NB4 (cell line): ENCODE measurements around the gene DNAJA3.

Experiments used
- POLR2A ChIP-seq: IDR thresholded peaks from 2 replicates; pipeline ENCODE4 v1.6.1; 2011; ENCODE audit warnings: mild to moderate bottlenecking; ENCODE audit not compliant: insufficient read length; ENCODE audit errors: extremely low read depth
- TF ChIP-seq, protein P1 (sequence below): IDR thresholded peaks from 2 replicates; pipeline ENCODE4 v1.6.1; 2011; ENCODE audit warnings: low read depth, low read length
- TF ChIP-seq, protein P2 (sequence below): IDR thresholded peaks from one replicate; pipeline ENCODE4 v1.5.1; 2012; ENCODE audit warnings: low read depth, low read length

DNA sequence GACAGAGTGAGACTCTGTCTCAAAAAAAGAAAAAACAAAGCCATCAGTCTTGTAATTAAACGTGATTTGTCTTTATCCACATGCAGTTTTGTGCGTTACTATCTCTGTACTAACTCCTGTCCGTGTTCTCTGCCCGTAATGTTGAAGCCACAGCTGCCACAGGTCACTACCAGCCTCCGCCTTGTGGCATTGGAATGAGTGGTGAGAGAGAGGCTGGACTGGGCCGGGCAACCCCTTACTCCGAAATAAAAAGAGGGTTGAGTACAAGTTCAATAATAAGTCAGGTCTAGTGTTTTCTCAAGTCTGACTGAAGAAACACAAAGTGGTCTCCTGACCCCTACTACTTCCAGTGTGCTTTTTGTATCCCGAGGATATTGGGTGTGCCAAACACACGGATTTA, 5.4 kb downstream of the DNAJA3 start:
- TF ChIP-seq, protein P1, sequence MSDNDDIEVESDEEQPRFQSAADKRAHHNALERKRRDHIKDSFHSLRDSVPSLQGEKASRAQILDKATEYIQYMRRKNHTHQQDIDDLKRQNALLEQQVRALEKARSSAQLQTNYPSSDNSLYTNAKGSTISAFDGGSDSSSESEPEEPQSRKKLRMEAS = no peak
- TF ChIP-seq, protein P2, sequence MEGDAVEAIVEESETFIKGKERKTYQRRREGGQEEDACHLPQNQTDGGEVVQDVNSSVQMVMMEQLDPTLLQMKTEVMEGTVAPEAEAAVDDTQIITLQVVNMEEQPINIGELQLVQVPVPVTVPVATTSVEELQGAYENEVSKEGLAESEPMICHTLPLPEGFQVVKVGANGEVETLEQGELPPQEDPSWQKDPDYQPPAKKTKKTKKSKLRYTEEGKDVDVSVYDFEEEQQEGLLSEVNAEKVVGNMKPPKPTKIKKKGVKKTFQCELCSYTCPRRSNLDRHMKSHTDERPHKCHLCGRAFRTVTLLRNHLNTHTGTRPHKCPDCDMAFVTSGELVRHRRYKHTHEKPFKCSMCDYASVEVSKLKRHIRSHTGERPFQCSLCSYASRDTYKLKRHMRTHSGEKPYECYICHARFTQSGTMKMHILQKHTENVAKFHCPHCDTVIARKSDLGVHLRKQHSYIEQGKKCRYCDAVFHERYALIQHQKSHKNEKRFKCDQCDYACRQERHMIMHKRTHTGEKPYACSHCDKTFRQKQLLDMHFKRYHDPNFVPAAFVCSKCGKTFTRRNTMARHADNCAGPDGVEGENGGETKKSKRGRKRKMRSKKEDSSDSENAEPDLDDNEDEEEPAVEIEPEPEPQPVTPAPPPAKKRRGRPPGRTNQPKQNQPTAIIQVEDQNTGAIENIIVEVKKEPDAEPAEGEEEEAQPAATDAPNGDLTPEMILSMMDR = no peak
- no peak for TF ChIP-seq POLR2A
